NCI-H1436 treated with DMSO at 0.1 percent for 48 hours (cell line): ENCODE results near the gene TMEM214.
A peak's percentile ranks its signal among the peaks of the same experiment; 100 is the strongest.

Source experiments
- DNase-seq: peaks from one replicate; lab custom pipeline; 2025; lab: John Stamatoyannopoulos, UW

The TMEM214 gene

GRCh38 chr2:27039871-27040270 lies 7.1 kb downstream of the TMEM214 start:
- no peak for DNase-seq

- no peak for DNase-seq
Measured at GRCh38 chr2:27040282-27040681, 7.5 kb downstream of the TMEM214 start.

GRCh38 chr2:27041752-27042151 lies 9.0 kb downstream of the TMEM214 start:
- DNase-seq = no peak

GRCh38 chr2:27042159-27042661 lies 9.4 kb downstream of the TMEM214 start:
- no peak for DNase-seq

GRCh38 chr2:27042985-27043634 lies 10.3 kb downstream of the TMEM214 start:
- no peak for DNase-seq

- no peak for DNase-seq
Measured at GRCh38 chr2:27049422-27050280, 16.9 kb downstream of the TMEM214 start.

GRCh38 chr2:27050281-27050995 lies 17.7 kb downstream of the TMEM214 start:
- DNase-seq = peak; percentile 80

- DNase-seq = peak; percentile 80
Measured at GRCh38 chr2:27050996-27051901, 18.5 kb downstream of the TMEM214 start, which contains the start of gene AGBL5. AGBL5 (plus strand) TSS chr2:27051668; CDS start chr2:27052959, 1,291 bp downstream.

- no peak for DNase-seq
Measured at GRCh38 chr2:27051902-27052645, 19.3 kb downstream of the TMEM214 start.

- DNase-seq = no peak
Measured at GRCh38 chr2:27053321-27053720, 20.6 kb downstream of the TMEM214 start.

GRCh38 chr2:27053776-27054175 lies 21.0 kb downstream of the TMEM214 start:
- no peak for DNase-seq

- DNase-seq = no peak
Measured at GRCh38 chr2:27054721-27055120, 22.0 kb downstream of the TMEM214 start.

GRCh38 chr2:27057184-27057583 lies 24.4 kb downstream of the TMEM214 start:
- no peak for DNase-seq

- DNase-seq = no peak
Measured at GRCh38 chr2:27058210-27058609, 25.4 kb downstream of the TMEM214 start.

- DNase-seq = no peak
Measured at GRCh38 chr2:27059141-27059820, 26.5 kb downstream of the TMEM214 start.

GRCh38 chr2:27060323-27060722 lies 27.6 kb downstream of the TMEM214 start:
- DNase-seq = no peak

GRCh38 chr2:27065128-27065527 lies 32.4 kb downstream of the TMEM214 start:
- DNase-seq = no peak

GRCh38 chr2:27067385-27067784 lies 34.6 kb downstream of the TMEM214 start:
- DNase-seq = no peak

- DNase-seq = no peak
Measured at GRCh38 chr2:27069436-27069835, 36.7 kb downstream of the TMEM214 start.
